K562 (cell line): ENCODE results near the gene EHD2. TPM values are rescaled to one million over a fixed set of nuclear protein-coding genes. Genes with fewer than 3 reads are reported as not detected.

ENCODE experiments used
- BRD9 ChIP-seq: fragments of 450-650 bp; IDR thresholded peaks from 2 replicates; pipeline ENCODE4 v1.6.1; 2018; ENCODE audit warnings: low read depth; ENCODE audit not compliant: partially characterized antibody
- HIVEP1 ChIP-seq: fragments of 250-450 bp; sonication (Bioruptor Pico); IDR thresholded peaks from 2 replicates; pipeline ENCODE4 v1.4.0; 2020; ENCODE audit warnings: mild to moderate bottlenecking
- HMG20A ChIP-seq: fragments of 450-650 bp; formaldehyde crosslinking; conservative IDR thresholded peaks from 2 replicates; pipeline ENCODE4 v1.4.0; 2020; ENCODE audit warnings: mild to moderate bottlenecking, mixed read lengths
- HMGN3 ChIP-seq: IDR thresholded peaks from 2 replicates; pipeline ENCODE4 v1.6.1; 2011; ENCODE audit warnings: borderline replicate concordance, low read depth, mild to moderate bottlenecking, mixed read lengths, low read length; ENCODE audit not compliant: insufficient read length; ENCODE audit errors: extremely low read depth
- HNRNPH1 ChIP-seq: fragments of 200-400 bp; formaldehyde crosslinking; optimal IDR thresholded peaks from 2 replicates; pipeline ENCODE3; 2017; ENCODE audit warnings: low read depth, mild to moderate bottlenecking, low read length, moderate library complexity
- NCOR1 ChIP-seq: fragments of 450-650 bp; IDR thresholded peaks from 2 replicates; pipeline ENCODE4 v1.6.1; 2016; ENCODE audit warnings: mild to moderate bottlenecking, moderate library complexity
- NFIX ChIP-seq: fragments of 250-450 bp; sonication (Bioruptor Pico); IDR thresholded peaks from 2 replicates; pipeline ENCODE4 v1.4.0; 2020; ENCODE audit warnings: low read depth, mild to moderate bottlenecking, moderate library complexity
- NRF1 ChIP-seq, 2 experiments: fragments of 450-650 bp; IDR thresholded peaks in 1 of 2; conservative IDR thresholded peaks in 1 of 2; 2 replicates each; pipeline ENCODE4 v1.6.1; 2014; ENCODE audit warnings: mild to moderate bottlenecking in 2 of 2
- SAFB2 ChIP-seq: fragments of 200-400 bp; formaldehyde crosslinking; IDR thresholded peaks from 2 replicates; pipeline ENCODE4 v1.6.1; 2018; ENCODE audit warnings: borderline replicate concordance, low read length, low read depth, moderate library complexity; ENCODE audit not compliant: severe bottlenecking
- SMARCA5 ChIP-seq: fragments of 450-650 bp; IDR thresholded peaks from 2 replicates; pipeline ENCODE4 v1.6.1; 2016
- ZBED1 ChIP-seq: IDR thresholded peaks from 2 replicates; pipeline ENCODE4 v1.6.1; 2014
- ZNF143 ChIP-seq: sonication (generic); formaldehyde crosslinking; IDR thresholded peaks from 2 replicates; pipeline ENCODE4 v1.9.0; 2022; ENCODE audit warnings: mild to moderate bottlenecking, missing genetic modification reagents
- ZNF184 ChIP-seq: sonication (generic); formaldehyde crosslinking; IDR thresholded peaks from 2 replicates; pipeline ENCODE4 v1.5.0; 2020; ENCODE audit warnings: missing genetic modification reagents
- polyA plus RNA-seq, 8 experiments: library from polyadenylated mRNA; depleted of rRNA in 4 of 8; stranded (reverse) in 5 of 8; unstranded in 3 of 8; fragments of >200 nt; fragmentation: Nextera tagmentation in 2 of 8; fragmentation: Illumina TruSeq in 1 of 8; extraction: Ambion mirVana in 2 of 8; extraction: Trizol in 1 of 8; gene quantifications; 2 replicates each; pipeline versions ENCODE4 v1.2.1 to v1.2.3, GENCODE V29; 2011 to 2014; ENCODE audit warnings: inconsistent platforms in 1 of 8, missing spikeins in 1 of 8
- total RNA-seq, 7 experiments: library from RNA; depleted of rRNA in 6 of 7; stranded (reverse); fragments of >200 nt in 6 of 7; fragmentation: Illumina TruSeq in 2 of 7; extraction: Trizol in 2 of 7; gene quantifications; 2 replicates each; pipeline versions ENCODE4 v1.2.1 to v1.2.3, GENCODE V29; 2011 to 2021; ENCODE audit warnings: low replicate concordance in 1 of 7
- TF ChIP-seq, protein P1 (sequence below): fragments of 450-650 bp; IDR thresholded peaks from one replicate; pipeline ENCODE4 v1.6.1; 2018; ENCODE audit warnings: mild to moderate bottlenecking, moderate library complexity; ENCODE audit not compliant: partially characterized antibody
- TF ChIP-seq, protein P2 (sequence below), 2 experiments: IDR thresholded peaks in 1 of 2; conservative IDR thresholded peaks in 1 of 2; 2 replicates each; pipeline ENCODE4 v1.6.1; 2016; ENCODE audit warnings: low read depth in 2 of 2, mild to moderate bottlenecking in 1 of 2, missing compliant biosample characterization in 1 of 2, missing genetic modification characterization in 1 of 2, moderate library complexity in 1 of 2
- TF ChIP-seq, protein P3 (sequence below): sonication (generic); formaldehyde crosslinking; IDR thresholded peaks from 2 replicates; pipeline ENCODE4 v1.8.1; 2022; ENCODE audit warnings: missing genetic modification reagents
- TF ChIP-seq, protein P4 (sequence below): fragments of 450-650 bp; IDR thresholded peaks from 2 replicates; pipeline ENCODE4 v1.6.1; 2016; ENCODE audit warnings: borderline replicate concordance
- TF ChIP-seq, protein P5 (sequence below), 2 experiments: fragments of 250-450 bp in 1 of 2; fragments of 450-650 bp in 1 of 2; sonication (Bioruptor Pico) in 1 of 2; IDR thresholded peaks; 2 replicates each; pipeline versions ENCODE4 v1.6.1 to v1.8.0; 2016 to 2021; ENCODE audit warnings: mild to moderate bottlenecking in 2 of 2, moderate library complexity in 2 of 2, missing compliant biosample characterization in 1 of 2, missing genetic modification characterization in 1 of 2

Gene EHD2
- total and polyA plus RNA-seq, 9 of the 15 experiments (the other 6 are each of a cell fraction or from before 2014, with no cell fraction given), result 1.7 to 32.2 (median 3.0) TPM

DNA sequence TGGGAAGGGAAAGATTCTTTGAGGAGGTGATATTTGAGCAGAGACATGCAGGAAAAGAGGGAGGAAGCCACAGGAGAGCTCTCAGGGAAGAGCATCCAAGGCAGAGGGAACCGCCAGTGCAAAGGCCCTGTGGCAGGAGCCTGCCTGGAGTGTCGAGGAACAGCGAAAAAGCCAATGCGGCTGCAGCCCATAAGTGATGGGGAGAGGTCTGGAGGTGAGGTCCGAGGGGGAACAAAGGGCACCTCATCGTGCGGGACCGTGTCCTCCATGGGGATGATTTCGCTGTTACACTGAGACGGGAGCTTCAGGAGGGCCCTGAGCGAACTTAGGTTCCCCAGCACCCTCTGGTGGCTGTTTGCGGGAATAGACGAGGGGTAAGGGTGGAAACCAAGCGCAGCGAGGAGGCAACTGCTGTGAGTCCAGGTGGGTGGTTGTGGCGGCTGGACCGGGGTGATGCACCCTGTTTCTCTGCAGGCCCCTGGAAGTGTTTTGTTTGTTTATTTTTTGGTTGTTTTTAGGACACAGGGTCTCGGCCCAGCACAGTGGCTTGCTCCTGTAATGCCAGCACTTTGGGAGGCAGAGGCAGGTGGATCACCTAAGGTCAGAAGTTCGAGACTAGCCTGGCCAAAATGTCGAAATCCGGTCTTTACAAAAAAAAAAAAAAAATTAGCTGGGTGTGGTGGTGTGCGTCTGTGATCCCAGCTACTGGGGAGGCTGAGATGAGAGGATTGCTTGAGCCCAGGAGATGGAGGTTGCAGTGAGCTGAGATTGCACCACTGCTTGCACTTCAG lies 5.9 kb upstream of the EHD2 start (continued):
- TF ChIP-seq, protein P1, sequence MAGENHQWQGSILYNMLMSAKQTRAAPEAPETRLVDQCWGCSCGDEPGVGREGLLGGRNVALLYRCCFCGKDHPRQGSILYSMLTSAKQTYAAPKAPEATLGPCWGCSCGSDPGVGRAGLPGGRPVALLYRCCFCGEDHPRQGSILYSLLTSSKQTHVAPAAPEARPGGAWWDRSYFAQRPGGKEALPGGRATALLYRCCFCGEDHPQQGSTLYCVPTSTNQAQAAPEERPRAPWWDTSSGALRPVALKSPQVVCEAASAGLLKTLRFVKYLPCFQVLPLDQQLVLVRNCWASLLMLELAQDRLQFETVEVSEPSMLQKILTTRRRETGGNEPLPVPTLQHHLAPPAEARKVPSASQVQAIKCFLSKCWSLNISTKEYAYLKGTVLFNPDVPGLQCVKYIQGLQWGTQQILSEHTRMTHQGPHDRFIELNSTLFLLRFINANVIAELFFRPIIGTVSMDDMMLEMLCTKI, result no peak
- TF ChIP-seq SAFB2, result no peak
- TF ChIP-seq HIVEP1 (CRISPR knock-in tag), result no peak
- no peak for TF ChIP-seq ZBED1
- TF ChIP-seq, protein P2, sequence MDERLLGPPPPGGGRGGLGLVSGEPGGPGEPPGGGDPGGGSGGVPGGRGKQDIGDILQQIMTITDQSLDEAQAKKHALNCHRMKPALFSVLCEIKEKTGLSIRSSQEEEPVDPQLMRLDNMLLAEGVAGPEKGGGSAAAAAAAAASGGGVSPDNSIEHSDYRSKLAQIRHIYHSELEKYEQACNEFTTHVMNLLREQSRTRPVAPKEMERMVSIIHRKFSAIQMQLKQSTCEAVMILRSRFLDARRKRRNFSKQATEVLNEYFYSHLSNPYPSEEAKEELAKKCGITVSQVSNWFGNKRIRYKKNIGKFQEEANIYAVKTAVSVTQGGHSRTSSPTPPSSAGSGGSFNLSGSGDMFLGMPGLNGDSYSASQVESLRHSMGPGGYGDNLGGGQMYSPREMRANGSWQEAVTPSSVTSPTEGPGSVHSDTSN (CRISPR knock-in tag; IDR thresholded peaks at IDR 0.05; ENCODE audit: low read depth), result no peak
- TF ChIP-seq, protein P2 (tag; conservative IDR thresholded peaks at IDR 0.05; ENCODE audit: low read depth), result no peak
- no peak for TF ChIP-seq NCOR1
- no peak for TF ChIP-seq HMG20A
- no peak for TF ChIP-seq NFIX
- no peak for TF ChIP-seq NRF1 (conservative IDR thresholded peaks at IDR 0.05 in 1 of 2, IDR thresholded peaks at IDR 0.05 in 1 of 2)
- TF ChIP-seq, protein P3, sequence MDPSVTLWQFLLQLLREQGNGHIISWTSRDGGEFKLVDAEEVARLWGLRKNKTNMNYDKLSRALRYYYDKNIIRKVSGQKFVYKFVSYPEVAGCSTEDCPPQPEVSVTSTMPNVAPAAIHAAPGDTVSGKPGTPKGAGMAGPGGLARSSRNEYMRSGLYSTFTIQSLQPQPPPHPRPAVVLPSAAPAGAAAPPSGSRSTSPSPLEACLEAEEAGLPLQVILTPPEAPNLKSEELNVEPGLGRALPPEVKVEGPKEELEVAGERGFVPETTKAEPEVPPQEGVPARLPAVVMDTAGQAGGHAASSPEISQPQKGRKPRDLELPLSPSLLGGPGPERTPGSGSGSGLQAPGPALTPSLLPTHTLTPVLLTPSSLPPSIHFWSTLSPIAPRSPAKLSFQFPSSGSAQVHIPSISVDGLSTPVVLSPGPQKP (CRISPR knock-in tag), result no peak
- TF ChIP-seq HNRNPH1, result no peak
- TF ChIP-seq SMARCA5, result peak; percentile 97
- no peak for TF ChIP-seq ZNF184 (CRISPR knock-in tag)
- TF ChIP-seq, protein P4, sequence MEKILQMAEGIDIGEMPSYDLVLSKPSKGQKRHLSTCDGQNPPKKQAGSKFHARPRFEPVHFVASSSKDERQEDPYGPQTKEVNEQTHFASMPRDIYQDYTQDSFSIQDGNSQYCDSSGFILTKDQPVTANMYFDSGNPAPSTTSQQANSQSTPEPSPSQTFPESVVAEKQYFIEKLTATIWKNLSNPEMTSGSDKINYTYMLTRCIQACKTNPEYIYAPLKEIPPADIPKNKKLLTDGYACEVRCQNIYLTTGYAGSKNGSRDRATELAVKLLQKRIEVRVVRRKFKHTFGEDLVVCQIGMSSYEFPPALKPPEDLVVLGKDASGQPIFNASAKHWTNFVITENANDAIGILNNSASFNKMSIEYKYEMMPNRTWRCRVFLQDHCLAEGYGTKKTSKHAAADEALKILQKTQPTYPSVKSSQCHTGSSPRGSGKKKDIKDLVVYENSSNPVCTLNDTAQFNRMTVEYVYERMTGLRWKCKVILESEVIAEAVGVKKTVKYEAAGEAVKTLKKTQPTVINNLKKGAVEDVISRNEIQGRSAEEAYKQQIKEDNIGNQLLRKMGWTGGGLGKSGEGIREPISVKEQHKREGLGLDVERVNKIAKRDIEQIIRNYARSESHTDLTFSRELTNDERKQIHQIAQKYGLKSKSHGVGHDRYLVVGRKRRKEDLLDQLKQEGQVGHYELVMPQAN, result no peak
- no peak for TF ChIP-seq BRD9
- TF ChIP-seq ZNF143 (CRISPR knock-in tag), result no peak
- TF ChIP-seq HMGN3, result no peak
- TF ChIP-seq, protein P5, sequence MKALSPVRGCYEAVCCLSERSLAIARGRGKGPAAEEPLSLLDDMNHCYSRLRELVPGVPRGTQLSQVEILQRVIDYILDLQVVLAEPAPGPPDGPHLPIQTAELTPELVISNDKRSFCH (CRISPR knock-in tag; IDR thresholded peaks at IDR 0.05), result no peak
- TF ChIP-seq, protein P5 (tag; IDR thresholded peaks at IDR 0.05), result no peak
